HUES48 (cell line): ENCODE data around the gene TMEM187.

Source experiments
- H3K27ac ChIP-seq: one replicate; pipeline ENCODE4 v1.7.0; 2013; ENCODE audit warnings: low read depth, low read length, inconsistent platforms
- H3K27me3 ChIP-seq: 2 replicates; pipeline ENCODE4 v1.6.1; 2013; ENCODE audit warnings: mild to moderate bottlenecking, low read length; ENCODE audit not compliant: control insufficient read depth, insufficient read depth
- H3K36me3 ChIP-seq: 2 replicates; pipeline ENCODE4 v1.6.1; 2013; ENCODE audit warnings: low read length; ENCODE audit not compliant: control insufficient read depth, insufficient read depth
- H3K4me1 ChIP-seq: 2 replicates; pipeline ENCODE4 v1.6.1; 2013; ENCODE audit warnings: mild to moderate bottlenecking, low read length; ENCODE audit not compliant: control insufficient read depth, insufficient read depth
- H3K4me3 ChIP-seq: 2 replicates; pipeline ENCODE4 v1.5.1; 2013; ENCODE audit warnings: mild to moderate bottlenecking, low read depth, low read length
- H3K9ac ChIP-seq: 2 replicates; pipeline ENCODE4 v1.6.1; 2013; ENCODE audit warnings: mild to moderate bottlenecking, low read depth, low read length, moderate library complexity
- H3K9me3 ChIP-seq: 2 replicates; pipeline ENCODE4 v1.6.1; 2013; ENCODE audit warnings: low read length; ENCODE audit not compliant: control insufficient read depth, insufficient read depth

TMEM187 gene

GRCh38 chrX:153937056-153937455, 35.5 kb upstream of the TMEM187 start:
- H3K27me3 ChIP-seq, result no peaks in the 10 kb centered on the region
- H3K36me3 ChIP-seq, result peaks cover 7% of the 10 kb centered on the region
- H3K4me3 ChIP-seq, result no peak overlapping the region
- H3K9me3 ChIP-seq, result peaks cover 20% of the 10 kb centered on the region
- no peaks in the 10 kb centered on the region; the same call in 1 of the 2 replicates for H3K4me1 ChIP-seq
- no peak overlapping the region for H3K9ac ChIP-seq
- H3K27ac ChIP-seq, result no peak overlapping the region

- Histone ChIP-seq H3K4me3 (no peak overlapping the region), H3K9ac (no peak overlapping the region), H3K9me3 (peaks cover 17% of the 10 kb centered on the region), H3K27ac (no peak overlapping the region), H3K4me1 (no peaks in the 10 kb centered on the region; the same call in 1 of the 2 replicates), H3K36me3 (no peaks in the 10 kb centered on the region), H3K27me3 (no peaks in the 10 kb centered on the region)
These were observed 34.2 kb upstream of the TMEM187 start for GRCh38 chrX:153938226-153938786.

GRCh38 chrX:153939573-153939972, 33.0 kb upstream of the TMEM187 start:
- Histone ChIP-seq H3K9me3 (peaks cover 13% of the 10 kb centered on the region), H3K27ac (no peak overlapping the region), H3K9ac (no peak overlapping the region), H3K4me1 (peaks cover 3% of the 10 kb centered on the region; the same call in 1 of the 2 replicates), H3K36me3 (no peaks in the 10 kb centered on the region), H3K27me3 (no peaks in the 10 kb centered on the region), H3K4me3 (peak overlapping the region; percentile 9; the same call in 1 of the 2 replicates)

GRCh38 chrX:153941336-153942252, 31.0 kb upstream of the TMEM187 start:
- H3K4me1 ChIP-seq, result peaks cover 3% of the 10 kb centered on the region; the same call in 1 of the 2 replicates
- H3K27me3 ChIP-seq, result no peaks in the 10 kb centered on the region
- H3K9me3 ChIP-seq, result peaks cover 11% of the 10 kb centered on the region
- H3K9ac ChIP-seq, result peak overlapping the region; percentile 23; the same call in 1 of the 2 replicates
- 0 out of 2 replicates have a peak overlapping the region, but pooled peaks have one; percentile 39 for H3K4me3 ChIP-seq
- peak overlapping the region; percentile 54 for H3K27ac ChIP-seq
- H3K36me3 ChIP-seq, result no peaks in the 10 kb centered on the region

GRCh38 chrX:153944140-153944799, 28.3 kb upstream of the TMEM187 start, which contains the start of gene RENBP:
Gene RENBP, minus strand, starts transcription at chrX:153944643. Its CDS starts 33 bp downstream, at chrX:153944610.
- H3K9ac ChIP-seq, result no peak within 1 kb of the TSS
- peaks cover 2% of the 10 kb centered on the region; the same call in 1 of the 2 replicates for H3K9me3 ChIP-seq
- H3K4me3 ChIP-seq, result peak within 1 kb of the TSS; percentile 44; the same call in 1 of the 2 replicates
- H3K4me1 ChIP-seq, result peaks cover 3% of the 10 kb centered on the region; the same call in 1 of the 2 replicates
- H3K27ac ChIP-seq, result no peak within 1 kb of the TSS
- no peaks in the 10 kb centered on the region for H3K27me3 ChIP-seq
- peaks cover 18% of the 10 kb centered on the region for H3K36me3 ChIP-seq

GRCh38 chrX:153944800-153945150, 27.8 kb upstream of the TMEM187 start:
- Histone ChIP-seq H3K9ac (no peak overlapping the region), H3K4me1 (peaks cover 3% of the 10 kb centered on the region; the same call in 1 of the 2 replicates), H3K27me3 (no peaks in the 10 kb centered on the region), H3K36me3 (peaks cover 23% of the 10 kb centered on the region), H3K9me3 (no peaks in the 10 kb centered on the region; the same call in 1 of the 2 replicates), H3K27ac (no peak overlapping the region), H3K4me3 (no peak overlapping the region)

GRCh38 chrX:153945956-153946943, 26.3 kb upstream of the TMEM187 start:
- Histone ChIP-seq H3K9ac (no peak overlapping the region), H3K4me3 (no peak overlapping the region), H3K27ac (no peak overlapping the region), H3K9me3 (no peaks in the 10 kb centered on the region; the same call in 1 of the 2 replicates), H3K4me1 (peaks cover 3% of the 10 kb centered on the region; the same call in 1 of the 2 replicates), H3K27me3 (no peaks in the 10 kb centered on the region), H3K36me3 (peaks cover 38% of the 10 kb centered on the region)

- Histone ChIP-seq H3K9ac (no peak overlapping the region), H3K36me3 (peaks cover 47% of the 10 kb centered on the region), H3K27ac (peak overlapping the region; percentile 60), H3K4me3 (no peak overlapping the region), H3K4me1 (peaks cover 3% of the 10 kb centered on the region; the same call in 1 of the 2 replicates), H3K27me3 (no peaks in the 10 kb centered on the region), H3K9me3 (no peaks in the 10 kb centered on the region; the same call in 1 of the 2 replicates)
These were observed 25.4 kb upstream of the TMEM187 start for GRCh38 chrX:153947009-153947769.

GRCh38 chrX:153948002-153948466, 24.5 kb upstream of the TMEM187 start:
- peaks cover 56% of the 10 kb centered on the region for H3K36me3 ChIP-seq
- H3K27me3 ChIP-seq, result no peaks in the 10 kb centered on the region
- peak overlapping the region; percentile 60 for H3K27ac ChIP-seq
- H3K9me3 ChIP-seq, result no peaks in the 10 kb centered on the region; the same call in none of the 2 replicates
- H3K9ac ChIP-seq, result no peak overlapping the region
- H3K4me1 ChIP-seq, result peaks cover 3% of the 10 kb centered on the region; the same call in 1 of the 2 replicates
- H3K4me3 ChIP-seq, result no peak overlapping the region
